Ovary (tissue), 3 donors: Measurements from ENCODE around the gene FAH.

Source experiments
- EP300 ChIP-seq: sonication (generic); formaldehyde crosslinking; IDR thresholded peaks from one replicate; pipeline ENCODE4 v1.6.1; 2017; ENCODE audit warnings: antibody characterized with exemption
- POLR2A ChIP-seq: fragments of 450-650 bp; IDR thresholded peaks from one replicate; pipeline ENCODE4 v1.6.1; 2017; ENCODE audit warnings: antibody characterized with exemption, mild to moderate bottlenecking, moderate library complexity
- TF ChIP-seq, protein P1 (sequence below), 3 donors: fragments of 450-650 bp in 2 of 3; fragments of 200-600 bp in 1 of 3; IDR thresholded peaks; one replicate each; pipeline versions ENCODE4 v1.5.1 to v1.8.0; 2016 to 2022; ENCODE audit warnings: antibody characterized with exemption in 3 of 3, mild to moderate bottlenecking in 1 of 3
- donor health status: DM: no; HTN: no; CAD: no.

DNA sequence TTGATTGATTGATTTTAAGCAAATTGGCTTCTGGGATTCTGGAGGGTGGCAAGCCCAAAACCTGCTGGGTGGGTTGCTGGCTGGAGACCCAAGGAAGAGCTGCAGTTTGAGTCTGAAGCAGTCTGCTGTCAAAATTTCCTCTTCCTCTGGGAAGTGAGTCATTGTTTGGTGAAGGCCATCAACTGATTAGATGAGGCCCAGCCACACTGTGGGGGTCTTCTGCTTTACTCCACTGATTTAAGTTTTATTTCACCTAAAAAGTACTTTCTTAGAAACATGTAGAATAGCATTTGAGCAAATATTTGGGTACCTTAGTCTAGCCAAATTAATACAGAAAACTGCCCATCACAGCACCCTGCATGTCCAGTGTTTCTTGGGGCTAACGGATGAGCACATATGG lies 33.8 kb downstream of the FAH start:
- TF ChIP-seq, protein P1, sequence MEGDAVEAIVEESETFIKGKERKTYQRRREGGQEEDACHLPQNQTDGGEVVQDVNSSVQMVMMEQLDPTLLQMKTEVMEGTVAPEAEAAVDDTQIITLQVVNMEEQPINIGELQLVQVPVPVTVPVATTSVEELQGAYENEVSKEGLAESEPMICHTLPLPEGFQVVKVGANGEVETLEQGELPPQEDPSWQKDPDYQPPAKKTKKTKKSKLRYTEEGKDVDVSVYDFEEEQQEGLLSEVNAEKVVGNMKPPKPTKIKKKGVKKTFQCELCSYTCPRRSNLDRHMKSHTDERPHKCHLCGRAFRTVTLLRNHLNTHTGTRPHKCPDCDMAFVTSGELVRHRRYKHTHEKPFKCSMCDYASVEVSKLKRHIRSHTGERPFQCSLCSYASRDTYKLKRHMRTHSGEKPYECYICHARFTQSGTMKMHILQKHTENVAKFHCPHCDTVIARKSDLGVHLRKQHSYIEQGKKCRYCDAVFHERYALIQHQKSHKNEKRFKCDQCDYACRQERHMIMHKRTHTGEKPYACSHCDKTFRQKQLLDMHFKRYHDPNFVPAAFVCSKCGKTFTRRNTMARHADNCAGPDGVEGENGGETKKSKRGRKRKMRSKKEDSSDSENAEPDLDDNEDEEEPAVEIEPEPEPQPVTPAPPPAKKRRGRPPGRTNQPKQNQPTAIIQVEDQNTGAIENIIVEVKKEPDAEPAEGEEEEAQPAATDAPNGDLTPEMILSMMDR (IDR thresholded peaks at IDR 0.05): no peak
- TF ChIP-seq POLR2A (no peak), EP300 (no peak)
